CD4-positive, alpha-beta T cell (primary cell): ENCODE measurements around the gene KRTAP5-3. TPM values are rescaled to one million over a fixed set of nuclear protein-coding genes. Genes with fewer than 3 reads are reported as not detected.
"Not testable (repeated sequence)": the region's sequence is repeated elsewhere in the genome, so short reads cannot be mapped to it uniquely, and the experiment has no call there.

Source experiments
- ATAC-seq: fragments of 200-7000 bp; cut with Tn5 transposase; one replicate; pipeline ENCODE4 v1.10.0; 2022; ENCODE audit warnings: mild to moderate bottlenecking; ENCODE audit not compliant: poor library complexity
- CTCF ChIA-PET: fragments of 350-600 bp; sonication (Branson Sonifier 250); formaldehyde crosslinking; loops from one replicate; lab custom pipeline; 2021; ENCODE audit warnings: antibody characterized with exemption, inconsistent platforms; lab: Charles Lee
- POLR2A ChIA-PET: fragments of 350-600 bp; sonication (Branson Sonifier 250); formaldehyde crosslinking; loops from one replicate; lab custom pipeline; 2021; ENCODE audit warnings: antibody characterized with exemption, inconsistent platforms; lab: Charles Lee
- DNase-seq, 14 experiments: peaks; one replicate each; pipeline ENCODE4 v3.0.0-alpha.2; 2013 to 2020; ENCODE audit warnings: mixed read lengths in 2 of 14
- H3K27ac ChIP-seq, 2 donors: one replicate each; pipeline versions ENCODE4 v1.5.1 to v1.7.0; 2013; ENCODE audit warnings: low read length in 2 of 2, low read depth in 1 of 2, mild to moderate bottlenecking in 1 of 2
- H3K27me3 ChIP-seq, 2 experiments: 1 replicate in 1 of 2; 2 replicates in 1 of 2; pipeline versions ENCODE4 v1.6.1 to v1.7.0; 2013; ENCODE audit warnings: low read length in 2 of 2, control low read depth in 1 of 2, mild to moderate bottlenecking in 1 of 2, moderate library complexity in 1 of 2; ENCODE audit not compliant: insufficient read depth in 2 of 2, control insufficient read depth in 1 of 2
- H3K36me3 ChIP-seq: one replicate; pipeline ENCODE4 v1.6.1; 2013; ENCODE audit warnings: low read length, control low read depth; ENCODE audit not compliant: insufficient read depth
- H3K4me1 ChIP-seq: one replicate; pipeline ENCODE4 v1.6.1; 2013; ENCODE audit warnings: low read length, control low read depth; ENCODE audit not compliant: insufficient read depth
- H3K4me3 ChIP-seq: one replicate; pipeline ENCODE4 v1.5.1; 2013; ENCODE audit warnings: mild to moderate bottlenecking, low read length, moderate library complexity
- H3K9me3 ChIP-seq, 2 experiments: 1 replicate in 1 of 2; 2 replicates in 1 of 2; pipeline versions ENCODE4 v1.6.1 to v1.7.0; 2013; ENCODE audit warnings: low read length in 2 of 2, mild to moderate bottlenecking in 2 of 2, control low read depth in 1 of 2, moderate library complexity in 1 of 2; ENCODE audit not compliant: control insufficient read depth in 1 of 2, insufficient read depth in 1 of 2
- H3K27ac Mint-ChIP-seq: one replicate; pipeline ENCODE4 v1.8.0; 2020; ENCODE audit warnings: mixed read lengths
- H3K27me3 Mint-ChIP-seq: one replicate; pipeline ENCODE4 v1.8.0; 2021; ENCODE audit warnings: mixed read lengths
- H3K36me3 Mint-ChIP-seq: one replicate; pipeline ENCODE4 v1.8.0; 2021; ENCODE audit warnings: low read depth, mixed read lengths
- H3K4me1 Mint-ChIP-seq: one replicate; pipeline ENCODE4 v1.8.0; 2021; ENCODE audit warnings: low read depth, mixed read lengths
- H3K4me3 Mint-ChIP-seq: one replicate; pipeline ENCODE4 v1.8.0; 2020; ENCODE audit warnings: mild to moderate bottlenecking, mixed read lengths
- H3K9me3 Mint-ChIP-seq: one replicate; pipeline ENCODE4 v1.8.0; 2020; ENCODE audit warnings: mixed read lengths
- intact Hi-C, 2 experiments: fragments of 100-400 bp; cut with DNase I in 1 of 2; cut with micrococcal nuclease in 1 of 2; formaldehyde crosslinking; loops; one replicate each; pipeline versions ENCODE4 v1.15.1 to v1.9.0; 2023 to 2025; cut with DNase I, micrococcal nuclease
- total RNA-seq, 174 experiments: library from RNA in 2 of 174; stranded (reverse) in 2 of 174; gene quantifications; one replicate each; pipeline ENCODE4 v1.2.3 and lab custom pipeline; 2021 to 2026
- TF ChIP-seq, protein P1 (sequence below): fragments of 200-600 bp; IDR thresholded peaks from one replicate; pipeline ENCODE4 v1.8.0; 2022; ENCODE audit warnings: antibody characterized with exemption, mild to moderate bottlenecking

Gene KRTAP5-3
- total RNA-seq, 2 experiments from 2014 or later = not detected

DNA sequence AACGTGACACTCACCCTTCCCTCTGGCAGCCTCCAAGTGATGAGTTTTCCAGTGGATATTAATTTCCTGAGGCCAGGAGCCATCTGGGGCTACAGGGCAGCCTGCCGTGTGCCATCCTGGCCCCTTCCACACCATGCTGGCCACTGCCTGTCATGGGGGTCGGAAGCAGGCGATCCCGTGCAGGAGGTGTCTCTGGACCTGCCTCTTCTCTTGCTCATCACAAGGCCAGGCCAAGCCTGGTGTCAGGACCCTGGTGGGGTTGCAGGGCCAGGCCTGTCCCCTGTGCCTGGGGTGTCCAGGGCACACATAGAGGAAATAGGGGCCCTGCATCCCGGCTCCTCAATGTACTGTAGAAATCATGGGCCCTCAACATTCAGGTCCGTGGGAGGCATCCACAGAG lies 3.6 kb downstream of the KRTAP5-3 start:
- POLR2A ChIA-PET = interaction anchor here (0.8 kb wide), 1 partner anchor 31 kb away, joined by 4 read pairs; no protein-coding TSS in a partner anchor
- H3K27me3 Mint-ChIP-seq = peaks cover 35% of the 10 kb centered on the region
- intact Hi-C loops = no loop called here

DNA sequence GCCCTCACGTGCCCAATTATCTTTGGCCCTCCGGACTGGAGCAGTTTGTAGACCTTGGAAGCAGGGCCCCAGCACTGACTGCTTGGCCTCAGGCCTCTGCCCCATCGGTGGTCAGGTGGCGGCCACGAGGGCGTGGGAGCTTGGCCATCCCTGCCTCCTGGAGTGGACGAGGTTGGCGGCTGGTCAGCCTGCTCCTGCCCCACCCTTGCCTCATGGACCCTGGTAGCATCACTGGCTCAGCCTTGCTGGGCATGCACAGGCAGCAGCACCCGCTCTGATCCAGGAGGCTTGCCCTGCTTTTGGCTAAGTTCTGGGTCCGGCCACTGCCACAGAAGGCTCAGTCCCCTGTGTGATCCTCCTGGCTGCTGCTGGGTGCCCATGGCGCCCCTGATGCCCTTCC lies 4.1 kb downstream of the KRTAP5-3 start:
- no peaks in the 10 kb centered on the region for H3K36me3 ChIP-seq
- H3K27me3 Mint-ChIP-seq = peaks cover 40% of the 10 kb centered on the region
- no peaks in the 10 kb centered on the region for H3K36me3 Mint-ChIP-seq
- H3K4me3 Mint-ChIP-seq = no peak overlapping the region
- TF ChIP-seq, protein P1, sequence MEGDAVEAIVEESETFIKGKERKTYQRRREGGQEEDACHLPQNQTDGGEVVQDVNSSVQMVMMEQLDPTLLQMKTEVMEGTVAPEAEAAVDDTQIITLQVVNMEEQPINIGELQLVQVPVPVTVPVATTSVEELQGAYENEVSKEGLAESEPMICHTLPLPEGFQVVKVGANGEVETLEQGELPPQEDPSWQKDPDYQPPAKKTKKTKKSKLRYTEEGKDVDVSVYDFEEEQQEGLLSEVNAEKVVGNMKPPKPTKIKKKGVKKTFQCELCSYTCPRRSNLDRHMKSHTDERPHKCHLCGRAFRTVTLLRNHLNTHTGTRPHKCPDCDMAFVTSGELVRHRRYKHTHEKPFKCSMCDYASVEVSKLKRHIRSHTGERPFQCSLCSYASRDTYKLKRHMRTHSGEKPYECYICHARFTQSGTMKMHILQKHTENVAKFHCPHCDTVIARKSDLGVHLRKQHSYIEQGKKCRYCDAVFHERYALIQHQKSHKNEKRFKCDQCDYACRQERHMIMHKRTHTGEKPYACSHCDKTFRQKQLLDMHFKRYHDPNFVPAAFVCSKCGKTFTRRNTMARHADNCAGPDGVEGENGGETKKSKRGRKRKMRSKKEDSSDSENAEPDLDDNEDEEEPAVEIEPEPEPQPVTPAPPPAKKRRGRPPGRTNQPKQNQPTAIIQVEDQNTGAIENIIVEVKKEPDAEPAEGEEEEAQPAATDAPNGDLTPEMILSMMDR = no peak
- H3K9me3 ChIP-seq = no peaks in the 10 kb centered on the region
- H3K27ac Mint-ChIP-seq = no peak overlapping the region
- peaks cover 8% of the 10 kb centered on the region for H3K4me1 Mint-ChIP-seq
- H3K4me3 ChIP-seq = no peak overlapping the region
- intact Hi-C loops = no loop called here
- no peak for ATAC-seq
- CTCF ChIA-PET = no interaction called here
- no peak for DNase-seq
- no peaks in the 10 kb centered on the region for H3K9me3 Mint-ChIP-seq
- POLR2A ChIA-PET = no interaction called here
- H3K27me3 ChIP-seq = peaks cover 0 to 6% of the 10 kb centered on the region in 2 experiments
- H3K4me1 ChIP-seq = peaks cover 15% of the 10 kb centered on the region
- no peak overlapping the region for H3K27ac ChIP-seq

More for the DNA sequence above, 3.6 kb downstream of the KRTAP5-3 start:
- H3K27ac Mint-ChIP-seq = no peak overlapping the region
- Histone ChIP-seq H3K36me3 (no peaks in the 10 kb centered on the region), H3K27ac (no peak overlapping the region), H3K4me3 (no peak overlapping the region), H3K27me3 (peaks cover 0 to 3% of the 10 kb centered on the region in 2 experiments), H3K4me1 (peaks cover 15% of the 10 kb centered on the region), H3K9me3 (no peaks in the 10 kb centered on the region)
- H3K9me3 Mint-ChIP-seq = no peaks in the 10 kb centered on the region
- ATAC-seq = no peak
- no peak for DNase-seq
- CTCF ChIA-PET = no interaction called here
- TF ChIP-seq, protein P1 = no peak
- H3K4me1 Mint-ChIP-seq = peaks cover 8% of the 10 kb centered on the region
- H3K4me3 Mint-ChIP-seq = no peak overlapping the region
- H3K36me3 Mint-ChIP-seq = no peaks in the 10 kb centered on the region

DNA sequence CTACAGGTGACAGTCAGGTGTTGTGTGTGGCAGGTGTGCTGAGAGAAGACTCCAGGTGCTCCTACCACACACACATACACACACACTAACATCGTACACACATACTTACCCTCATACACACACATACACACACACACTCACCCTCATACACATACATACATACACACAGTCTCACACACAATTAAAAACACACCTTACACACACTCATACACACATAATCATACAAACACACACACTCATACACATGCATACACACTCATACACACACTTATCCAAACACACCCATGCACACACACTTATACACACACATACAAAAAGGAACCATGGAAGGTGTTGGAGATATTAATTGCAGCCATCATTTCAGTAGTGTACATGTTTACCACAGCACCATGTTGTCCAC lies 4.6 kb downstream of the KRTAP5-3 start:
- H3K36me3 Mint-ChIP-seq = no peaks in the 10 kb centered on the region
- H3K9me3 ChIP-seq = no peaks in the 10 kb centered on the region
- TF ChIP-seq, protein P1 = no peak
- intact Hi-C loops = no loop called here
- H3K27ac ChIP-seq = no peak overlapping the region
- H3K4me1 Mint-ChIP-seq = peaks cover 8% of the 10 kb centered on the region
- no peak overlapping the region for H3K4me3 Mint-ChIP-seq
- H3K4me1 ChIP-seq = peaks cover 15% of the 10 kb centered on the region
- H3K27me3 ChIP-seq = peaks cover 0 to 8% of the 10 kb centered on the region in 2 experiments
- peaks cover 46% of the 10 kb centered on the region for H3K27me3 Mint-ChIP-seq
- DNase-seq (no peak), ATAC-seq (no peak)
- no peaks in the 10 kb centered on the region for H3K36me3 ChIP-seq
- ChIA-PET CTCF (no interaction called here), POLR2A (no interaction called here)
- H3K4me3 ChIP-seq = no peak overlapping the region
- H3K9me3 Mint-ChIP-seq = no peaks in the 10 kb centered on the region
- H3K27ac Mint-ChIP-seq = no peak overlapping the region

DNA sequence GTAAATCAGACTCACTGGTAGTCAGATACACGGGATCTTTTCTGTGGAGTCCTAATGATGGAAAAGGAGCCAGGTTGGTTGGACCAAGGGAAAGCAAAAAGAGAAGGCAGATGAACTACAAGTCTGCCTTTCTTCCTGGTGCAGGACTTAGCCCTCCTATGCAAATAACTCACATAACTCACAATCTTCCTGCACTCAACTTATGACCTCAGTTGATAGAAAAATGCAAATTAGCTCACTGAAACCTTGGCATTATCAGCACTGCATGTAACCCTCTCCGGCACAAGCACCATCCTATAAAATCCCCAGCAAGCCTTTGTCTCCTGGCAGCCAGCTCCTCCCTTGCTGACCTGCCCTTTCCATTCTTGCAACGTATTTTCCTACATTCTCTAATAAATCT lies 6.6 kb downstream of the KRTAP5-3 start:
- H3K9me3 ChIP-seq, H3K4me3 Mint-ChIP-seq, H3K36me3 Mint-ChIP-seq, H3K36me3 ChIP-seq, H3K27ac Mint-ChIP-seq, H3K27ac ChIP-seq, ATAC-seq, POLR2A ChIA-PET, H3K4me3 ChIP-seq, intact Hi-C loops, H3K9me3 Mint-ChIP-seq, DNase-seq, H3K4me1 Mint-ChIP-seq, CTCF ChIA-PET: not testable (repeated sequence)
- peaks cover 14% of the 10 kb centered on the region for H3K4me1 ChIP-seq
- peaks cover 4 to 13% of the 10 kb centered on the region in 2 experiments for H3K27me3 ChIP-seq
- H3K27me3 Mint-ChIP-seq = peaks cover 47% of the 10 kb centered on the region
